Endothelial cell of umbilical vein (primary cell): ENCODE results near the gene CHMP1B. TPM values are rescaled to one million over a fixed set of nuclear protein-coding genes. Genes with fewer than 3 reads are reported as not detected.

Source experiments
- BruUV-seq: library from RNA; stranded (reverse); fragments of 400-500 nt; replicated peaks from 2 replicates; lab custom pipeline; 2021; lab: Mats Ljungman, UMichigan
- CTCF ChIA-PET: fragments of 300-600, 350-600 bp; sonication (Branson Sonifier 250); formaldehyde crosslinking; loops from one replicate; lab custom pipeline; 2021; ENCODE audit warnings: antibody characterized with exemption, inconsistent platforms; lab: Charles Lee
- POLR2A ChIA-PET: fragments of 300-600, 350-600 bp; sonication (Branson Sonifier 250); formaldehyde crosslinking; loops from one replicate; lab custom pipeline; 2021; ENCODE audit warnings: antibody characterized with exemption, inconsistent platforms; lab: Charles Lee
- DNase-seq: peaks from one replicate; pipeline ENCODE4 v3.0.0-alpha.2; 2011; ENCODE audit warnings: low read depth, low spot score
- FAIRE-seq: peaks from 2 replicates; lab custom pipeline; 2011; peaks lifted over from hg19 to GRCh38; lab: Jason Lieb, UNC
- H2AFZ ChIP-seq: 2 replicates; pipeline ENCODE4 v1.6.0; 2012; ENCODE audit warnings: low read depth, low read length, control low read depth, inconsistent platforms
- H3K27ac ChIP-seq: 2 replicates; pipeline ENCODE4 v1.5.1; 2011; ENCODE audit warnings: low read depth, mild to moderate bottlenecking, control low read depth, low read length, moderate library complexity; ENCODE audit not compliant: insufficient read depth
- H3K27me3 ChIP-seq, 2 experiments: 2 replicates each; pipeline versions ENCODE4 v1.6.0 to v1.6.1; 2011; ENCODE audit warnings: low read length in 2 of 2, mixed read lengths in 1 of 2; ENCODE audit not compliant: control insufficient read depth in 2 of 2, insufficient read depth in 2 of 2
- H3K36me3 ChIP-seq, 2 experiments: 2 replicates in 1 of 2; 3 replicates in 1 of 2; pipeline ENCODE4 v1.5.1; 2011; ENCODE audit warnings: low read length in 2 of 2, mild to moderate bottlenecking in 1 of 2, moderate library complexity in 1 of 2; ENCODE audit not compliant: control insufficient read depth in 2 of 2, insufficient read depth in 2 of 2; ENCODE audit errors: extremely low read depth in 1 of 2
- H3K4me1 ChIP-seq: 3 replicates; pipeline ENCODE4 v1.5.1; 2011; ENCODE audit warnings: mild to moderate bottlenecking, low read length; ENCODE audit not compliant: control insufficient read depth, insufficient read depth; ENCODE audit errors: extremely low read depth
- H3K4me2 ChIP-seq: 2 replicates; pipeline ENCODE4 v1.6.1; 2011; ENCODE audit warnings: low read length, control low read depth, mixed read lengths; ENCODE audit not compliant: insufficient read depth
- H3K4me3 ChIP-seq, 3 experiments: fragments of 200-600 bp in 1 of 3; sonication (generic), shearing (Covaris generic) in 1 of 3; replicated peaks in 1 of 3; 2 replicates each; pipeline ENCODE4 v1.5.1; 2011 to 2016; ENCODE audit warnings: control low read depth in 3 of 3, low read length in 3 of 3, mild to moderate bottlenecking in 2 of 3, inconsistent platforms in 1 of 3, low read depth in 1 of 3, moderate library complexity in 1 of 3; ENCODE audit not compliant: insufficient read depth in 1 of 3
- H3K79me2 ChIP-seq: 2 replicates; pipeline ENCODE4 v1.6.0; 2012; ENCODE audit warnings: low read length, inconsistent platforms; ENCODE audit not compliant: control insufficient read depth, insufficient read depth
- H3K9ac ChIP-seq: replicated peaks from 2 replicates; pipeline ENCODE3; 2011; ENCODE audit warnings: low read length, control low read depth; ENCODE audit not compliant: insufficient read depth; ENCODE audit errors: extremely low read depth
- H3K9me1 ChIP-seq: replicated peaks from 3 replicates; pipeline ENCODE4 v1.6.0; 2011; ENCODE audit warnings: mild to moderate bottlenecking, low read length; ENCODE audit not compliant: control insufficient read depth, insufficient read depth; ENCODE audit errors: extremely low read depth
- H3K9me3 ChIP-seq: replicated peaks from 2 replicates; pipeline ENCODE4 v1.5.1; 2012; ENCODE audit warnings: low read length, inconsistent platforms; ENCODE audit not compliant: control insufficient read depth, insufficient read depth
- H4K20me1 ChIP-seq: replicated peaks from 2 replicates; pipeline ENCODE3; 2011; ENCODE audit warnings: mild to moderate bottlenecking, low read length; ENCODE audit not compliant: control insufficient read depth, insufficient read depth; ENCODE audit errors: extremely low read depth
- EZH2 ChIP-seq: IDR thresholded peaks from 2 replicates; pipeline ENCODE4 v1.6.1; 2012; ENCODE audit warnings: borderline replicate concordance, low read depth, mild to moderate bottlenecking, moderate library complexity, low read length, inconsistent platforms; ENCODE audit not compliant: severe bottlenecking
- FOS ChIP-seq: IDR thresholded peaks from 2 replicates; pipeline ENCODE4 v1.6.1; 2011; ENCODE audit warnings: mild to moderate bottlenecking, low read length, moderate library complexity, borderline replicate concordance; ENCODE audit not compliant: insufficient read depth
- GATA2 ChIP-seq: IDR thresholded peaks from 2 replicates; pipeline ENCODE4 v1.7.0; 2011; ENCODE audit warnings: low read depth, mild to moderate bottlenecking, moderate library complexity, mixed read lengths, low read length; ENCODE audit not compliant: insufficient read length, insufficient read depth
- JUN ChIP-seq: IDR thresholded peaks from 2 replicates; pipeline ENCODE4 v1.6.1; 2011; ENCODE audit warnings: borderline replicate concordance, low read depth; ENCODE audit not compliant: insufficient read length, insufficient read depth
- MYC ChIP-seq: IDR thresholded peaks from one replicate; pipeline ENCODE4 v1.6.1; 2011; ENCODE audit warnings: mild to moderate bottlenecking, low read depth, low read length
- POLR2A ChIP-seq: IDR thresholded peaks from 2 replicates; pipeline ENCODE4 v1.6.1; 2012; ENCODE audit warnings: low read depth, mild to moderate bottlenecking, control low read depth, low read length
- POLR2AphosphoS5 ChIP-seq: IDR thresholded peaks from 2 replicates; pipeline ENCODE4 v1.6.1; 2012; ENCODE audit warnings: low read depth, mild to moderate bottlenecking, control low read depth, low read length, moderate library complexity; ENCODE audit not compliant: insufficient read depth
- dilution Hi-C: fragments of 300-500 bp; cut with MboI; formaldehyde crosslinking; loops from one replicate; pipeline ENCODE4 v1.15.0; 2019; ENCODE audit warnings: low sequenced_read_pairs; ENCODE audit not compliant: extremely low pct_ligation_motif_present
- intact Hi-C: fragments of 100-400 bp; cut with micrococcal nuclease; formaldehyde crosslinking; loops from one replicate; pipeline ENCODE4 v1.10.0; 2022
- polyA plus RNA-seq, 4 experiments: library from polyadenylated mRNA; depleted of rRNA in 3 of 4; stranded (reverse) in 3 of 4; unstranded in 1 of 4; fragments of >200 nt; gene quantifications; 2 replicates each; pipeline versions ENCODE4 v1.2.1 to v1.2.3, GENCODE V29; 2011 to 2012; ENCODE audit warnings: missing spikeins in 1 of 4
- total RNA-seq: library from RNA; stranded (reverse); gene quantifications from 2 replicates; pipeline ENCODE4 v1.2.3, GENCODE V29; 2021
- TF ChIP-seq, protein P1 (sequence below), 2 donors: IDR thresholded peaks; 1 replicate in 1 of 2; 2 replicates in 1 of 2; pipeline ENCODE4 v1.5.1; 2011; ENCODE audit warnings: low read length in 2 of 2, mild to moderate bottlenecking in 2 of 2, moderate library complexity in 2 of 2, control low read depth in 1 of 2, inconsistent platforms in 1 of 2, low read depth in 1 of 2; ENCODE audit not compliant: insufficient read depth in 1 of 2; ENCODE audit errors: extremely low read depth in 1 of 2
- TF ChIP-seq, protein P2 (sequence below): IDR thresholded peaks from 2 replicates; pipeline ENCODE4 v1.6.1; 2011; ENCODE audit not compliant: insufficient read depth, insufficient read length

Gene CHMP1B
- total and polyA plus RNA-seq, 2 donors (not counting 3 experiments of a cell fraction or from before 2014, with no cell fraction given) = 24.0 to 27.0 TPM

DNA sequence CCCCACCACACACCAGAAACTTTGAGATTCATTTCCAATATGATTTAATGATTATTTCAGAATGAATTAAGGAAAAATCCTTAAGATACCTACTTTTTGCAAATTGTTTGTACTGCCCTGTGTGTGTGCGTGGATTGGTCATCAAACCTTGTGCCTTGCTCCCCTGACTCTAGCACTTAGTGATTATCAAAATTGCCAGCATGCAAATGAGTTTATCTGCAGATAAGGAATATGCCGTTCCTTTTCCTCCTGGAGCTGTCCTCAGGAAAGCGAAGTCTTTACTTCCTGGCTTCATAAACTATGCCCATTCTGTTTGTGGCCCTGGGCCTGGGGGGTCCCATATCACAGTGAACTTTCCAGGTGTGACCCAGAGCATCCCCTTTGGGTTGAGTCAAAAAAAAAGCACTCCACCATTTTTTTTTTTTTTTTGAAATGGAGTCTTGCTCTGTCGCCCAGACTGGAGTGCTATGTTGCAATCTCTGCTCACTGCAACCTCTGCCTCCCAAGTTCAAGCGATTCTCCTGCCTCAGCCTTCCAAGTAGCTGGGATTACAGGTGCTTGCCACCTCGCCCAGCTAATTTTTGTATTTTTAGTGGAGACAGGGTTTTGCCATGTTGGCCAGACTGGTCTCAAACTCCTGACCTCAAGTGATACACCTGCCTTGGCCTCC, 11.4 kb downstream of the CHMP1B start:
- dilution Hi-C loops = no loop called here
- FAIRE-seq = no peak

More for the DNA sequence above, 11.4 kb downstream of the CHMP1B start:
- no peaks in the 10 kb centered on the region for H3K9me3 ChIP-seq
- H3K4me2 ChIP-seq = no peak overlapping the region
- peaks cover 22% of the 10 kb centered on the region for H3K4me1 ChIP-seq
- no peak overlapping the region for H3K9ac ChIP-seq
- no peaks in the 10 kb centered on the region for H4K20me1 ChIP-seq
- H3K27ac ChIP-seq = no peak overlapping the region
- H3K36me3 ChIP-seq = no peaks in the 10 kb centered on the region
- DNase-seq = no peak
- TF ChIP-seq, protein P1, sequence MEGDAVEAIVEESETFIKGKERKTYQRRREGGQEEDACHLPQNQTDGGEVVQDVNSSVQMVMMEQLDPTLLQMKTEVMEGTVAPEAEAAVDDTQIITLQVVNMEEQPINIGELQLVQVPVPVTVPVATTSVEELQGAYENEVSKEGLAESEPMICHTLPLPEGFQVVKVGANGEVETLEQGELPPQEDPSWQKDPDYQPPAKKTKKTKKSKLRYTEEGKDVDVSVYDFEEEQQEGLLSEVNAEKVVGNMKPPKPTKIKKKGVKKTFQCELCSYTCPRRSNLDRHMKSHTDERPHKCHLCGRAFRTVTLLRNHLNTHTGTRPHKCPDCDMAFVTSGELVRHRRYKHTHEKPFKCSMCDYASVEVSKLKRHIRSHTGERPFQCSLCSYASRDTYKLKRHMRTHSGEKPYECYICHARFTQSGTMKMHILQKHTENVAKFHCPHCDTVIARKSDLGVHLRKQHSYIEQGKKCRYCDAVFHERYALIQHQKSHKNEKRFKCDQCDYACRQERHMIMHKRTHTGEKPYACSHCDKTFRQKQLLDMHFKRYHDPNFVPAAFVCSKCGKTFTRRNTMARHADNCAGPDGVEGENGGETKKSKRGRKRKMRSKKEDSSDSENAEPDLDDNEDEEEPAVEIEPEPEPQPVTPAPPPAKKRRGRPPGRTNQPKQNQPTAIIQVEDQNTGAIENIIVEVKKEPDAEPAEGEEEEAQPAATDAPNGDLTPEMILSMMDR (IDR thresholded peaks at IDR 0.05; ENCODE audit: extremely low read depth in 1 of 2, insufficient read depth in 1 of 2, low read depth in 1 of 2, low read length in 2 of 2) = no peak
- no peak for TF ChIP-seq POLR2A
- TF ChIP-seq, protein P2, sequence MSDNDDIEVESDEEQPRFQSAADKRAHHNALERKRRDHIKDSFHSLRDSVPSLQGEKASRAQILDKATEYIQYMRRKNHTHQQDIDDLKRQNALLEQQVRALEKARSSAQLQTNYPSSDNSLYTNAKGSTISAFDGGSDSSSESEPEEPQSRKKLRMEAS = no peak
- TF ChIP-seq MYC = no peak
- TF ChIP-seq EZH2 = no peak
- no peak for TF ChIP-seq JUN
- no peak for TF ChIP-seq POLR2AphosphoS5
- no peak for TF ChIP-seq GATA2
- no peak for TF ChIP-seq FOS
- no peaks in the 10 kb centered on the region for H3K9me1 ChIP-seq
- no peak overlapping the region for H2AFZ ChIP-seq
- BruUV-seq = no TSS peak
- intact Hi-C loops = no loop called here
- H3K4me3 ChIP-seq = no peak overlapping the region
- no peaks in the 10 kb centered on the region for H3K27me3 ChIP-seq
- CTCF ChIA-PET = no interaction called here
- POLR2A ChIA-PET = no interaction called here
- H3K79me2 ChIP-seq = no peaks in the 10 kb centered on the region
